ENCODE results near the gene IQCE. TPM values are rescaled to one million over a fixed set of nuclear protein-coding genes. Genes with fewer than 3 reads are reported as not detected.
A peak's percentile ranks its signal among the peaks of the same experiment; 100 is the strongest.

Gene IQCE
- total RNA-seq, 1 donor from 2014 or later, result 11.4 TPM

DNA sequence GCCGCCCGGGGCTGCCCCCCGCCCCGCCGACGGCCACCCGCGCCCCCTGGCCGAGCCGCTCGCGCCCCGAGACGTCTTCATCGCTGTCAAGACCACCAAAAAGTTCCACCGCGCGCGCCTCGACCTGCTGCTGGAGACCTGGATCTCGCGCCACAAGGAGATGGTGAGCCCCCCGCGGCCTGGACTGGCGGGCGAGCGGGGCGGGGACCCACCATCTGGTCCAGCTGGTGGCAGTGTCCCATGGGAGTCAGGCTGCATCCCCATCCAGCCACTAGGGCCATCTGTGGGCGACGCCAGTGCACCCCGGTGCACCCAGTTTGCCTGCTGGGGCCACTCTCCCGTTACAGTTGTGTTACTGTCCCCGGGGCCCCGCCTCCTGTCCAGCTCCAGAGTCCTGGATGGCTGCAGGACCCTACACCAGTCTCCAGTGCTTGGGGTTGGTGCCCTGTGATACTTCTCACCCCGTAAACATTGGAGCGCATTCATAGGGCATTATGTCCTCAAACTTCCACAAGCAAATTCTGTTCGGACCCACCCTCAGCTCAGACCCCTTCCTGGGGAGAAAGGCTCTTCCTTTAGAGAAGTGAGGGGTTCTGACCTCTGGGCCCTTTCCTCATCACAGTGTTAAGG lies 38.5 kb upstream of the IQCE start:
- peaks cover 6 to 26% of the 10 kb centered on the region in 2 donors for H3K4me1 ChIP-seq
- no peak for DNase-seq (ENCODE audit: low spot score in 2 of 2)
- peaks cover 24% of the 10 kb centered on the region for H3K27me3 ChIP-seq
- no peaks in the 10 kb centered on the region for H3K36me3 ChIP-seq
- intact Hi-C loops (cut with DNase I), result no loop called here
- H3K9me3 ChIP-seq, result no peaks in the 10 kb centered on the region
- TF ChIP-seq CTCF (IDR thresholded peaks at IDR 0.05), result no peak
- H3K4me3 ChIP-seq, result peak overlapping the region; percentile 53 to 74
- no peak overlapping the region for H3K27ac ChIP-seq

- intact Hi-C loops (cut with DNase I), result no loop called here
- H3K4me3 ChIP-seq, result peak overlapping the region; percentile 53 to 74
- peaks cover 6 to 26% of the 10 kb centered on the region in 2 donors for H3K4me1 ChIP-seq
Observed at GRCh38 chr7:2520761-2521290, 38.0 kb upstream of the IQCE start.

GRCh38 chr7:2521341-2521745 lies 37.4 kb upstream of the IQCE start:
- Histone ChIP-seq H3K4me3 (peak overlapping the region; percentile 53 to 74), H3K27me3 (peaks cover 26% of the 10 kb centered on the region)
- intact Hi-C loops (cut with DNase I), result no loop called here

More at GRCh38 chr7:2520761-2521290, 38.0 kb upstream of the IQCE start:
- no peak overlapping the region for H3K27ac ChIP-seq
- no peaks in the 10 kb centered on the region for H3K36me3 ChIP-seq
- TF ChIP-seq CTCF (IDR thresholded peaks at IDR 0.05), result no peak
- no peak for DNase-seq (ENCODE audit: low spot score in 2 of 2)
- H3K27me3 ChIP-seq, result peaks cover 26% of the 10 kb centered on the region
- H3K9me3 ChIP-seq, result no peaks in the 10 kb centered on the region

GRCh38 chr7:2521952-2522591 lies 36.7 kb upstream of the IQCE start:
- TF ChIP-seq CTCF (IDR thresholded peaks at IDR 0.05), result no peak
- no peak overlapping the region for H3K27ac ChIP-seq

More at GRCh38 chr7:2521341-2521745, 37.4 kb upstream of the IQCE start:
- TF ChIP-seq CTCF (IDR thresholded peaks at IDR 0.05), result no peak
- H3K9me3 ChIP-seq, result no peaks in the 10 kb centered on the region
- no peaks in the 10 kb centered on the region for H3K36me3 ChIP-seq
- no peak overlapping the region for H3K27ac ChIP-seq
- H3K4me1 ChIP-seq, result peaks cover 6 to 26% of the 10 kb centered on the region in 2 donors
- DNase-seq (ENCODE audit: low spot score in 2 of 2), result no peak

DNA sequence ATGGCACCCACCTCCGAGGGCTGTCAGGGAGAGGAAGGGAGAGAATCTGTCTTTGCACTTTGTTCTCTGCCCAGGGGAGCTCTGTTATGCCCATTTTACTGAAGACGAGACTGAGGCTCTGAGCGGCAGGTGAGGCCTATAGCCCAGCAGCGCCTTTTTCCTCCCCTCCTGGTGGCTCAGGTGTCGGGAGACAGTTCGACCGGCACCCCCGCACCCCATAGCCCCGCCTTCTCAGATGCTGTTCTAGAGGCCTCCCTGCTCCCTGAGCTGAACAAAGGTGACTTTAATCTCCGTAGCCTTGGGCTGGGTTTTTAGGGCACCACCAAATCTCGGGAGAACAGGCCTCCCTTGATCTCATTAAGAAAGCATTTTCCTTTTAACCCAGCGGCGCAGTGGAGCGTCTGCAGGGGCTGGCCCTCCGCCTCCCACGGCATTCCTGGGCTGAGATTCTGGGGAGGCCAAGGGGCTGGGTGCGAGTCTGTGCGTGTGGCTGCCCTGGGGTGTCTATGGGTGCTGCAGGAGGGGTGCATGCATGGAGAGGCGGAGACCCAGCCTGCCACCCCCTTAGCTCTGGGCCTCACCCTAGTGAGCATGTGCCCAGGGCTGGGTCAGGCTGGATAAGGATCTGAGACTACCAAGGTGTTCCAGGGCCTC lies 35.9 kb upstream of the IQCE start:
- intact Hi-C loops (cut with DNase I), result no loop called here
- no peak for TF ChIP-seq CTCF (IDR thresholded peaks at IDR 0.05)
- H3K4me1 ChIP-seq, result peaks cover 6 to 26% of the 10 kb centered on the region in 2 donors

More at GRCh38 chr7:2521952-2522591, 36.7 kb upstream of the IQCE start:
- peak overlapping the region; percentile 16 to 74 for H3K4me3 ChIP-seq
- H3K4me1 ChIP-seq, result peaks cover 6 to 26% of the 10 kb centered on the region in 2 donors
- H3K9me3 ChIP-seq, result no peaks in the 10 kb centered on the region
- peaks cover 26% of the 10 kb centered on the region for H3K27me3 ChIP-seq
- H3K36me3 ChIP-seq, result no peaks in the 10 kb centered on the region
- no peak for DNase-seq (ENCODE audit: low spot score in 2 of 2)
- intact Hi-C loops (cut with DNase I), result no loop called here

More for the DNA sequence above, 35.9 kb upstream of the IQCE start:
- peaks cover 26% of the 10 kb centered on the region for H3K27me3 ChIP-seq
- no peaks in the 10 kb centered on the region for H3K36me3 ChIP-seq
- H3K9me3 ChIP-seq, result no peaks in the 10 kb centered on the region
- H3K4me3 ChIP-seq, result peak overlapping the region in 1 of 2 donors; percentile 74
- DNase-seq (ENCODE audit: low spot score in 2 of 2), result no peak
- H3K27ac ChIP-seq, result no peak overlapping the region
